HL-60 (cell line): ENCODE results near the gene SHISAL2A.

ENCODE experiments used
- POLR2AphosphoS5 ChIP-seq: IDR thresholded peaks from 2 replicates; pipeline ENCODE4 v1.6.1; 2012; ENCODE audit warnings: low read depth
- SPI1 ChIP-seq: IDR thresholded peaks from 2 replicates; pipeline ENCODE4 v1.6.1; 2012; ENCODE audit warnings: low read depth, mild to moderate bottlenecking, borderline replicate concordance
- TF ChIP-seq, protein P1 (sequence below): IDR thresholded peaks from one replicate; pipeline ENCODE4 v1.5.1; 2011; ENCODE audit warnings: low read length, control low read depth, inconsistent platforms; ENCODE audit not compliant: insufficient read depth
- TF ChIP-seq, protein P2 (sequence below): IDR thresholded peaks from 2 replicates; pipeline ENCODE4 v1.6.1; 2012; ENCODE audit warnings: low read depth; ENCODE audit not compliant: insufficient replicate concordance

DNA sequence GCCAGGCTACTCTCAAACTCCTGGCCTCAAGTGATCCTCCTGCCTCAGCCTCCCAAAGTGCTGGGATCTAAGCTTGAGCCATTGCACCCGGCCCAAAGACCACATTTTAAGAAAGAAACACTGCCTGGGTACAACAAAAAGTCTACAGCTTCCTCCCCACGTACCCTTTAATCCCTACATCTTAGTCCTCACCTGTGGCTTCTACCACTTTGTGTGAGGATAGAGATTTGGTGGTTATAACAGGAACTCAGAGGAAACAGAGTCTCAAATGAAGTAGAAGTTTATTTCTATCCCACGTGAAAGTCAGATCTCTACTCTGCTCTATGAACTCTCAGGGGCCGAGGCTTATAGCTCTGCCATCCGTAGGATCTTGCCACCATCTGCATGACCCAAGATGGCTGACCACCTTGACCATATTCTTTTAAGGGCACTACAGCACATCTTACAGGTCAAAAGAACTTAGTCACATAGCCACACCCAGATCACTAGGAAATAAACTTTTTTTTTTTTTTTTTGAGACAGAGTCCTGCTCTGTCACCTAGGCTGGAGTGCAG is 17.4 kb upstream of the SHISAL2A start:
- TF ChIP-seq, protein P1, sequence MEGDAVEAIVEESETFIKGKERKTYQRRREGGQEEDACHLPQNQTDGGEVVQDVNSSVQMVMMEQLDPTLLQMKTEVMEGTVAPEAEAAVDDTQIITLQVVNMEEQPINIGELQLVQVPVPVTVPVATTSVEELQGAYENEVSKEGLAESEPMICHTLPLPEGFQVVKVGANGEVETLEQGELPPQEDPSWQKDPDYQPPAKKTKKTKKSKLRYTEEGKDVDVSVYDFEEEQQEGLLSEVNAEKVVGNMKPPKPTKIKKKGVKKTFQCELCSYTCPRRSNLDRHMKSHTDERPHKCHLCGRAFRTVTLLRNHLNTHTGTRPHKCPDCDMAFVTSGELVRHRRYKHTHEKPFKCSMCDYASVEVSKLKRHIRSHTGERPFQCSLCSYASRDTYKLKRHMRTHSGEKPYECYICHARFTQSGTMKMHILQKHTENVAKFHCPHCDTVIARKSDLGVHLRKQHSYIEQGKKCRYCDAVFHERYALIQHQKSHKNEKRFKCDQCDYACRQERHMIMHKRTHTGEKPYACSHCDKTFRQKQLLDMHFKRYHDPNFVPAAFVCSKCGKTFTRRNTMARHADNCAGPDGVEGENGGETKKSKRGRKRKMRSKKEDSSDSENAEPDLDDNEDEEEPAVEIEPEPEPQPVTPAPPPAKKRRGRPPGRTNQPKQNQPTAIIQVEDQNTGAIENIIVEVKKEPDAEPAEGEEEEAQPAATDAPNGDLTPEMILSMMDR = no peak
- TF ChIP-seq POLR2AphosphoS5 (no peak), SPI1 (no peak)
- TF ChIP-seq, protein P2, sequence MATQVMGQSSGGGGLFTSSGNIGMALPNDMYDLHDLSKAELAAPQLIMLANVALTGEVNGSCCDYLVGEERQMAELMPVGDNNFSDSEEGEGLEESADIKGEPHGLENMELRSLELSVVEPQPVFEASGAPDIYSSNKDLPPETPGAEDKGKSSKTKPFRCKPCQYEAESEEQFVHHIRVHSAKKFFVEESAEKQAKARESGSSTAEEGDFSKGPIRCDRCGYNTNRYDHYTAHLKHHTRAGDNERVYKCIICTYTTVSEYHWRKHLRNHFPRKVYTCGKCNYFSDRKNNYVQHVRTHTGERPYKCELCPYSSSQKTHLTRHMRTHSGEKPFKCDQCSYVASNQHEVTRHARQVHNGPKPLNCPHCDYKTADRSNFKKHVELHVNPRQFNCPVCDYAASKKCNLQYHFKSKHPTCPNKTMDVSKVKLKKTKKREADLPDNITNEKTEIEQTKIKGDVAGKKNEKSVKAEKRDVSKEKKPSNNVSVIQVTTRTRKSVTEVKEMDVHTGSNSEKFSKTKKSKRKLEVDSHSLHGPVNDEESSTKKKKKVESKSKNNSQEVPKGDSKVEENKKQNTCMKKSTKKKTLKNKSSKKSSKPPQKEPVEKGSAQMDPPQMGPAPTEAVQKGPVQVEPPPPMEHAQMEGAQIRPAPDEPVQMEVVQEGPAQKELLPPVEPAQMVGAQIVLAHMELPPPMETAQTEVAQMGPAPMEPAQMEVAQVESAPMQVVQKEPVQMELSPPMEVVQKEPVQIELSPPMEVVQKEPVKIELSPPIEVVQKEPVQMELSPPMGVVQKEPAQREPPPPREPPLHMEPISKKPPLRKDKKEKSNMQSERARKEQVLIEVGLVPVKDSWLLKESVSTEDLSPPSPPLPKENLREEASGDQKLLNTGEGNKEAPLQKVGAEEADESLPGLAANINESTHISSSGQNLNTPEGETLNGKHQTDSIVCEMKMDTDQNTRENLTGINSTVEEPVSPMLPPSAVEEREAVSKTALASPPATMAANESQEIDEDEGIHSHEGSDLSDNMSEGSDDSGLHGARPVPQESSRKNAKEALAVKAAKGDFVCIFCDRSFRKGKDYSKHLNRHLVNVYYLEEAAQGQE = no peak
